GM12874 (cell line): ENCODE data around the gene MED28.

Experiments used
- CTCF ChIP-seq: IDR thresholded peaks from 2 replicates; pipeline ENCODE4 v1.5.1; 2011; ENCODE audit warnings: low read depth, mild to moderate bottlenecking, control low read depth, low read length, moderate library complexity; ENCODE audit not compliant: insufficient read depth

Gene MED28

GRCh38 chr4:17654701-17655100 lies 40.3 kb downstream of the MED28 start:
- TF ChIP-seq CTCF = no peak

- no peak for TF ChIP-seq CTCF
Measured at GRCh38 chr4:17657090-17657489, 42.6 kb downstream of the MED28 start.

GRCh38 chr4:17657849-17658248 lies 43.4 kb downstream of the MED28 start:
- no peak for TF ChIP-seq CTCF

GRCh38 chr4:17662694-17663093 lies 48.3 kb downstream of the MED28 start:
- TF ChIP-seq CTCF = no peak

- no peak for TF ChIP-seq CTCF
Measured at GRCh38 chr4:17664755-17665154, 50.3 kb downstream of the MED28 start.

GRCh38 chr4:17665346-17665745 lies 50.9 kb downstream of the MED28 start:
- no peak for TF ChIP-seq CTCF

- no peak for TF ChIP-seq CTCF
Measured at GRCh38 chr4:17665852-17666251, 51.4 kb downstream of the MED28 start.

- no peak for TF ChIP-seq CTCF
Measured at GRCh38 chr4:17667253-17667652, 52.8 kb downstream of the MED28 start.
